H1 (cell line): ENCODE results near the gene HENMT1. TPM values are rescaled to one million over a fixed set of nuclear protein-coding genes. Genes with fewer than 3 reads are reported as not detected.

Experiments used
- BACH1 ChIP-seq: IDR thresholded peaks from 2 replicates; pipeline ENCODE4 v1.6.1; 2012; ENCODE audit warnings: low read length, improper control_type of control experiment
- BCL11A ChIP-seq, 2 experiments: IDR thresholded peaks; one replicate each; pipeline ENCODE4 v1.6.1; 2011; ENCODE audit warnings: low read depth in 2 of 2, low read length in 2 of 2, mild to moderate bottlenecking in 2 of 2
- GABPA ChIP-seq: IDR thresholded peaks from 2 replicates; pipeline ENCODE4 v1.6.1; 2011; ENCODE audit warnings: mild to moderate bottlenecking, low read length, moderate library complexity, borderline replicate concordance; ENCODE audit not compliant: insufficient read depth
- HDAC2 ChIP-seq, 2 experiments: fragments of 300-600 bp in 1 of 2; sonication (generic) in 1 of 2; IDR thresholded peaks; 2 replicates each; pipeline ENCODE4 v1.6.1; 2011 to 2012; ENCODE audit warnings: low read depth in 2 of 2, low read length in 2 of 2, mild to moderate bottlenecking in 2 of 2, moderate library complexity in 2 of 2, borderline replicate concordance in 1 of 2, inconsistent platforms in 1 of 2
- KDM4A ChIP-seq: IDR thresholded peaks from one replicate; pipeline ENCODE4 v1.7.1; 2012; ENCODE audit warnings: low read depth, mild to moderate bottlenecking, moderate library complexity, low read length, inconsistent platforms; ENCODE audit not compliant: severe bottlenecking
- PHF8 ChIP-seq: fragments of 200-600 bp; sonication (generic); conservative IDR thresholded peaks from 2 replicates; pipeline ENCODE4 v1.7.1; 2012; ENCODE audit warnings: low read depth, mild to moderate bottlenecking, inconsistent platforms, low read length, moderate library complexity
- SUZ12 ChIP-seq: fragments of 200-600 bp; sonication (generic); IDR thresholded peaks from 2 replicates; pipeline ENCODE4 v1.6.1; 2012; ENCODE audit warnings: mild to moderate bottlenecking, inconsistent platforms, low read length, moderate library complexity, mixed read lengths
- TAF1 ChIP-seq: IDR thresholded peaks from 2 replicates; pipeline ENCODE4 v1.6.1; 2011; ENCODE audit warnings: mild to moderate bottlenecking, low read depth, low read length
- polyA plus RNA-seq, 7 experiments: library from polyadenylated mRNA; depleted of rRNA in 3 of 7; stranded (reverse) in 5 of 7; unstranded in 2 of 7; fragments of >200 nt in 5 of 7; fragments of 200-250 nt in 2 of 7; gene quantifications; 1 replicate in 5 of 7; 2 replicates in 1 of 7; 4 replicates in 1 of 7; pipeline versions ENCODE4 v1.2.1 to v1.2.3, GENCODE V29; 2011 to 2013; ENCODE audit warnings: missing spikeins in 2 of 7, mixed read lengths in 2 of 7
- total RNA-seq: library from RNA; stranded (reverse); fragmentation: NEBNext Ultra II Directional; extraction: Animal tissue kit (Norgen Biotek cat#: 25700); gene quantifications from 2 replicates; pipeline ENCODE4 v1.2.1, GENCODE V29; 2021

HENMT1 gene
- total and polyA plus RNA-seq, 2 of the 8 experiments (the other 6 are each of a cell fraction or from before 2014, with no cell fraction given) = 2.9 to 5.6 TPM

DNA sequence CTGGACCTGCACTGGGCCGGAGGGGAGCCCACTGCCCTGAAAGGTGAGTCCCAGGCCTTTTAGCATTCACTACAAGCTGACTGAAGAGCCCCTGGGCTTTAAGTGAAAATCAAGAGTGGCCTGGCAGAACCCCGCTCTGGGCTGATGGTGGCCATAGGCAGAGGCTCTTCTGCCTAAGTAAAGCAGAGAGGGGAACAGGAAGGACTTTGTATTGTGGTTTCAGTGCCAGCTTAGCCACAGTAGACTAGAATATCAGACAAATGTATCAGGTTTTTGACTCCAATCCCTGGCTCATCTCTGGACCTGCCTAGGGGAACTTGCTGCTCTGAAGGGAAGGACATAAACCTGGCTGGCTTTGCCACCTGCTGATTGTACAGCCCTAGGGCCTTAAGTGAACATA is 10.2 kb upstream of the HENMT1 start (continued):
- TF ChIP-seq GABPA = no peak
- no peak for TF ChIP-seq PHF8
- TF ChIP-seq SUZ12 = no peak
- no peak for TF ChIP-seq TAF1
- TF ChIP-seq BACH1 = no peak
- no peak for TF ChIP-seq BCL11A (IDR thresholded peaks at IDR 0.05; ENCODE audit: low read depth in 2 of 2, low read length in 2 of 2)
- TF ChIP-seq KDM4A = no peak
- no peak for TF ChIP-seq HDAC2 (IDR thresholded peaks at IDR 0.05; ENCODE audit: borderline replicate concordance in 1 of 2, low read depth in 2 of 2, low read length in 2 of 2)
